ENCODE data around the gene LRRK1. TPM values are rescaled to one million over a fixed set of nuclear protein-coding genes. Genes with fewer than 3 reads are reported as not detected.

Gene LRRK1
- total RNA-seq, 1 experiment from 2014 or later = 1.0 TPM

GRCh38 chr15:100983221-100983620, 64.1 kb downstream of the LRRK1 start:
- in situ Hi-C loops (cut with HindIII; ENCODE audit: low pct_unique_long_range_greater_than_20kb, low sequenced_read_pairs) = no loop called here
- no peak for DNase-seq (ENCODE audit: low read depth, low spot score)

- DNase-seq (ENCODE audit: low read depth, low spot score) = no peak
- in situ Hi-C loops (cut with HindIII; ENCODE audit: low pct_unique_long_range_greater_than_20kb, low sequenced_read_pairs) = no loop called here
These were observed 66.2 kb downstream of the LRRK1 start for GRCh38 chr15:100985401-100985800.

GRCh38 chr15:100986158-100986896, 67.2 kb downstream of the LRRK1 start:
- DNase-seq (ENCODE audit: low read depth, low spot score) = peak; percentile 15
- in situ Hi-C loops (cut with HindIII; ENCODE audit: low pct_unique_long_range_greater_than_20kb, low sequenced_read_pairs) = no loop called here

- DNase-seq (ENCODE audit: low read depth, low spot score) = no peak
- in situ Hi-C loops (cut with HindIII; ENCODE audit: low pct_unique_long_range_greater_than_20kb, low sequenced_read_pairs) = no loop called here
These were observed 68.0 kb downstream of the LRRK1 start for GRCh38 chr15:100987143-100987542.

- no peak for DNase-seq (ENCODE audit: low read depth, low spot score)
- in situ Hi-C loops (cut with HindIII; ENCODE audit: low pct_unique_long_range_greater_than_20kb, low sequenced_read_pairs) = no loop called here
These were observed 69.1 kb downstream of the LRRK1 start for GRCh38 chr15:100988297-100988696.

- in situ Hi-C loops (cut with HindIII; ENCODE audit: low pct_unique_long_range_greater_than_20kb, low sequenced_read_pairs) = no loop called here
- no peak for DNase-seq (ENCODE audit: low read depth, low spot score)
These were observed 69.7 kb downstream of the LRRK1 start for GRCh38 chr15:100988857-100989256.

GRCh38 chr15:100994597-100995446, 75.7 kb downstream of the LRRK1 start:
- in situ Hi-C loops (cut with HindIII; ENCODE audit: low pct_unique_long_range_greater_than_20kb, low sequenced_read_pairs) = no loop called here
- no peak for DNase-seq (ENCODE audit: low read depth, low spot score)

- DNase-seq (ENCODE audit: low read depth, low spot score) = no peak
- in situ Hi-C loops (cut with HindIII; ENCODE audit: low pct_unique_long_range_greater_than_20kb, low sequenced_read_pairs) = no loop called here
These were observed 76.6 kb downstream of the LRRK1 start for GRCh38 chr15:100995471-100996430.

GRCh38 chr15:100997442-100997841, 78.3 kb downstream of the LRRK1 start:
- DNase-seq (ENCODE audit: low read depth, low spot score) = no peak
- in situ Hi-C loops (cut with HindIII; ENCODE audit: low pct_unique_long_range_greater_than_20kb, low sequenced_read_pairs) = no loop called here

- DNase-seq (ENCODE audit: low read depth, low spot score) = no peak
- in situ Hi-C loops (cut with HindIII; ENCODE audit: low pct_unique_long_range_greater_than_20kb, low sequenced_read_pairs) = no loop called here
These were observed 79.5 kb downstream of the LRRK1 start for GRCh38 chr15:100998630-100999029.

- in situ Hi-C loops (cut with HindIII; ENCODE audit: low pct_unique_long_range_greater_than_20kb, low sequenced_read_pairs) = no loop called here
- DNase-seq (ENCODE audit: low read depth, low spot score) = no peak
These were observed 80.2 kb downstream of the LRRK1 start for GRCh38 chr15:100999369-100999768.

- in situ Hi-C loops (cut with HindIII; ENCODE audit: low pct_unique_long_range_greater_than_20kb, low sequenced_read_pairs) = no loop called here
- DNase-seq (ENCODE audit: low read depth, low spot score) = no peak
These were observed 81.1 kb downstream of the LRRK1 start for GRCh38 chr15:101000271-101000681.

- in situ Hi-C loops (cut with HindIII; ENCODE audit: low pct_unique_long_range_greater_than_20kb, low sequenced_read_pairs) = no loop called here
- no peak for DNase-seq (ENCODE audit: low read depth, low spot score)
These were observed 81.9 kb downstream of the LRRK1 start for GRCh38 chr15:101001056-101001455.

GRCh38 chr15:101001796-101002195, 82.6 kb downstream of the LRRK1 start:
- no peak for DNase-seq (ENCODE audit: low read depth, low spot score)
- in situ Hi-C loops (cut with HindIII; ENCODE audit: low pct_unique_long_range_greater_than_20kb, low sequenced_read_pairs) = no loop called here

- in situ Hi-C loops (cut with HindIII; ENCODE audit: low pct_unique_long_range_greater_than_20kb, low sequenced_read_pairs) = no loop called here
- DNase-seq (ENCODE audit: low read depth, low spot score) = no peak
These were observed 83.9 kb downstream of the LRRK1 start for GRCh38 chr15:101003081-101003480.

GRCh38 chr15:101003706-101004105, 84.5 kb downstream of the LRRK1 start:
- no peak for DNase-seq (ENCODE audit: low read depth, low spot score)
- in situ Hi-C loops (cut with HindIII; ENCODE audit: low pct_unique_long_range_greater_than_20kb, low sequenced_read_pairs) = no loop called here

GRCh38 chr15:101004500-101004899, 85.3 kb downstream of the LRRK1 start:
- DNase-seq (ENCODE audit: low read depth, low spot score) = no peak
- in situ Hi-C loops (cut with HindIII; ENCODE audit: low pct_unique_long_range_greater_than_20kb, low sequenced_read_pairs) = no loop called here
